Stimulated activated CD8-positive, alpha-beta memory T cell treated with anti-CD3 and anti-CD28 coated beads, Interleukin-12 subunit alpha, Interleukin-12 subunit beta, amount 100 ng/mL, for 24 hours (primary cell): ENCODE data around the gene CD55.

Experiments used
- DNase-seq: peaks from one replicate; pipeline ENCODE4 v3.0.0-alpha.2; 2020; ENCODE audit errors: extremely low read depth

The CD55 gene

DNA sequence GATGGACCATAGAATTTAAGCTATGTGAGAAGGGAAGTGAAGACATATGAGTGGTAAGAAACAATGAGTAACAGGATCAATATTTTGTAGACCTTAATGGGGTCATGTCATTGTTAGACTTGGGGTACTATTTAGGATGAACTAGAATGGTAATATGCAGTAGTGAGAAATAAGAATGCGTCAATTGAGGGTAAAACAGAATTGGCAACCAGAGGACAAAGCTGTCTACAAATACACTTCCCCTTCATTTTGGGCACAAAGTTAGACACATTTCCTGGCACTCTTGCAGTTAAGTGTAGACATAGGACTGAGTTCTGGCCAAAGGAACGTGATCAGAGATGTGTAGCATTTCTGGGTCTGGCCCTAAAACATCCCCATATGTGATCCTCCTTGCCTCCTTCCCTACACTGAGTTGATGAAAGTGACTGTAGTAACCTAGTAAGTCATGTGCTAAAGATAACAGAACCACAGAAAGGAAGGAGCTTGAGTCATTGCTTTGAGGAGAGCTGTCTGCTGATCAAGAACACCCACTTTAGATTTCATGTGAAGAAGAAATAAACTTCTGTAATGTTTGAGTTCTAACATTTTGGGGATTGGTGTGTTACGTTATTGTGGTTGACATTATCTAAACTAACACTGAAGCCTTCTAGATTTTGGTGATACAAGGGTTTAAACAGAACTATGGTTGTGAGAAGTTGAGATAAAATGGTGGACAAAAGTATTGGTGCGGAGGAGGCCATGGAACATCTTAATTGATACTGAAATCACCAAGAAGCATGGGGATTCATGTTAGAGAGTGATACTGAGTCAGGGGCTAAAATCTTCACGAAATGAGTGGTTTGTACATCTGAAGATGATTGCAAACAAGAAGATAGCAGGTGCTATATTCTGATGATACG, 41.7 kb downstream of the CD55 start:
- no peak for DNase-seq

DNA sequence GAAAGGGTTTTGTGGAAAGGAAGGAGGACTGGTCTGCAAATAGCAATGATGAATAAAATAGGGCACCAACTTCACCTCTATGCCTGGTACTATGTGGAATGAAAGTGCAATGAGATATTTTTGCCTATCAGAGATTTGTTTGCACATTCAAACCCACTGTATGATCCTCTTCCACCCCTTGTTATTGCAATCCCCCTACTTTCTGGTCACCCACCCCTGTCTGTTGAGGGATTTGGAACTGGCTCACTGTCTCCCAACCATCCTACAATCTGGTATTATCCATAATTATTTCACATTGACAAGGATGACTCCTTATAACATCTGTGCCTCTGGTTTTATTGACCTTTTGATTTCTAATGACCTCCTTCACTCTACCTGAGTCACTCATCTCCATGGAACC, 42.4 kb downstream of the CD55 start:
- no peak for DNase-seq

DNA sequence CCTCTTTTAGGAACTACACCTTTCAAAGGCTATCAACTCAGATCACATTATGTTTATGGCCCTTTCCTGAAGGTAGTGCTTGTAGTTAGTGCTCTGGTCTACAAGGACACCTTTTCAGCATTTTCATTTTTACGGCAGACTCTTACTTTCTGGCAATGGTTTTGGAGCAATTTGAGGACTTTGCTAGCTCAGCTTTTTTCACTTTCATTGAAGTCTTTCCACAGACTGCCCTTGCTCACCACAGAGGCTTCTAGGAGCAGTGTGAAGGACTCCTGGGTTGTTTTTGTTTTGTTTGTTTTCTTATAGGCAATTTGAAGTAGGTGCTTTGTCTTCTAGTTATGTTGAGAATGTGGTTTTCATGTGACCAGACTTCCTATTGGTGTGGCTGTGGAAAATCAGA, 43.1 kb downstream of the CD55 start:
- DNase-seq = no peak

- DNase-seq = no peak
Measured at GRCh38 chr1:207365063-207365462, 43.6 kb downstream of the CD55 start.

- DNase-seq = no peak
Measured at GRCh38 chr1:207366022-207366421, 44.5 kb downstream of the CD55 start.

DNA sequence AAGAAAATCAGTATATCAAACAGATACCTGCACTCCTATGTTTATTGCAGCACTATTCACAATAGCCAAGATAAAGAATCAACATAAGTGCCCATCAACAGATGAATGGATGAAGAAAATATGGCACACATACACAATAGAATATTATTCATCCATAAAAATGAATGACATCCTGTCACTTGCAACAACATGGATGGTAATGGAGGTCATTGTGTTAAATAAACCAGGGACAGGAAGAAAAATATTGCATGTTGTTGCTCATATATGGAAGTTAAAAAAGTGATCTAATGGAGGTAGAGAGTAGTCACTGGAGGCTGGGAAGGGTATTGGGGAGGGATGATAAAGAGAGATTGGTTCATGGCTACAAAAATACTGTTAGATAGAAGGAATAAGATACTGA, 67.2 kb downstream of the CD55 start:
- DNase-seq = no peak

- no peak for DNase-seq
Measured at GRCh38 chr1:207389728-207390464, 68.4 kb downstream of the CD55 start.

DNA sequence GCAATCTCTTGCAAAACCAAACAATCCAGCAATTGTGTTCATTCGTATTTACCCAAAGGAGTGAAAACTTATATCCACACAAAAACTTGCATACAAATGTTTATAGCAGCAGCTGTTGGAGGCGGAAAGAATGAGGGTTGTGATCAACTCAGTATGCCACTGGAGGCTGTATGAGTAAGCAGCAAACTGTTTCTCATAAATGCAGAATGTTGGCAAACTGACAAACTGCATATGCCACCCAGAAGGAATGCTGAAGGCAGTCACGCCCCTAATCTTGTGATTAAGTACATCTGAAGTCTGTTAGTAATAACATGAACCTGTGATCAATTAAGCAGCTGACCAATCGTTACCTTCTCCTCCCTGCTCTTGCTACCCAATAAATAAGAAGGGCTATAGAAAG, 72.1 kb downstream of the CD55 start:
- no peak for DNase-seq

DNA sequence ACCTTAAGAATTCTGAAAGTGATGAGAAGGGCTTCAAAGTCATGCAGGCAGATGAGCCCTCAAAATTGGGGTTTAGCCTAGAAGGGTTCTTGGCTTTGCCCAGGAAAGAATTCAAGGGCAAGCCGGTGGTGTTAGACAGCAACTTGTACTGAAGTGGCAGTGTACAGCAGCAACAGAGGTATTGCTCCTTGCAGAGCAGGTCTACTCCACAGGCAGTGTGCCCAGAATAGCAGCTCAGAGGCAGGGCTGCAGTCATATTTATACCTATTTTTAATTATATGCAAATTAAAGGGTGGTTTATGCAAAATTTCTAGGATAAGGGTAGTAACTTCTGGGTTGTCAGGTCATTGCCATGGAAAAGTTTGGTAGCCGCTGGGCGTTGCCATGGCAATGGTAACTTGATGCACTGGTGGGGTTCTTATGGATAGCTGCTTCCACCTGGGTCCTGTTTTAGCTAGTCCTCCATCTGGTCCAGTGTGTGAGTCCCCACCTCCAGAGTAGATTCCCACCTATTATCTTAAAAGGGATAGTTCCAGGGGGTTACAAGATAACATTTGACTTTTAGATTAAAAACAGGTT, 74.8 kb downstream of the CD55 start:
- no peak for DNase-seq

DNA sequence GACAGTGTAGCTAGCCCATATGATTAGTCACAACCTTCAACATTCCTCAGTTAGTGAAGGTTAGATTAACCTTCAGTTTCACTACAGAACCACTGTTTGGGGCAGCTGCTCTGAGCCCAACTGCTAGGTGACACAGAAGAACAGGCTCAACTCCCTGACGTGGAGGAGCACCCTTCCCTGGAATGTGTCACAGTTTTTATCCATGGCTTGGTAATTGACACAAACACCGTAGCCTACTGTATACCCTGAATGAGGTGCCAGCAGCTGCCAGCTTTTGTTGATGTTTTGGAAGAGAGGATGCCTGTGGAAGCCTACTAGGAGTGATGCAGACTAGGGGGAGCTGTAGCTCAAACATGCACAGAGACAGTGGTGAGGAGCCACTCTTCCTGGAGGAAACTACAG, 76.0 kb downstream of the CD55 start:
- no peak for DNase-seq

DNA sequence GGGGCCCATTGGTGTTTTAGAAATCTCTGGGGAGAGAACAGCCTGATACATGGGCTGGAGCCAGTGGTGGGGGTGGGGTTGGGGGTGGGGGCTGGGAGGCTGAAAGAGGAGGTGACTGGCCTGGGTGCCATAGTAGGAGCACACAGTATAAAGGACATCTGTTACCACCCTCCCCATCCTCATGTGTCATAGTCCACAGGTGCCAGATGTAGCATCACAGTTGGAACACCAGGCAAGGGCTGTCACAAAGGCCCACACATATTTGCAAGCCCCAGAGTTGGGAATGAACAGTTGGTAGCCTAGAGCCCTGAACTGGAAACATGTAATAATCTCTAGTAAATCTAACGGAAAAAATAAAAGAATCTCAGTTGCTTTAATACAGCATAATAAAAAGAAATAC, 77.5 kb downstream of the CD55 start:
- DNase-seq = no peak

- DNase-seq = no peak
Measured at GRCh38 chr1:207401578-207401977, 80.1 kb downstream of the CD55 start.

DNA sequence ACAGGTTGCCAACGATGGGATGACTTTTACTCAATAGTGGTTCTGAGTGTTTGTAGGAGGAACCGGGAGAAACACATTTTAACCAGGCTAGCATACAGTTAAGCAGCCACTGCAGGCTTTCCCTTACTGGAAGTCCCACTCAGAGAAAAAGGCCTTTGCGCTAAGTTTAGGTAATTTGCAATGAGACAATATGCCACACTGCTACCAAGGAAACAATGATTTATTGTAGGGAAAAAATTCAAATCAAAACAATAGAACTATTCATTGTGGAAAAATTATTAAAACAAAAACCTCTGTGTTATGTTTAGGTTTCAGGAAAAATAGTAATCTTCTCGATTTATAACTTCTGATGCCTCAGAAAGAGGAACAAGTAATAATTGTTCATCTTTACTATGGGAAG, 81.3 kb downstream of the CD55 start:
- no peak for DNase-seq

- DNase-seq = no peak
Measured at GRCh38 chr1:207404849-207405525, 83.5 kb downstream of the CD55 start.

GRCh38 chr1:207405814-207406213, 84.3 kb downstream of the CD55 start:
- DNase-seq = no peak

GRCh38 chr1:207407655-207408260, 86.3 kb downstream of the CD55 start:
- DNase-seq = no peak
